Measurements from ENCODE around the gene WDR38. TPM values are rescaled to one million over a fixed set of nuclear protein-coding genes. Genes with fewer than 3 reads are reported as not detected.
A peak's percentile ranks its signal among the peaks of the same experiment; 100 is the strongest.

WDR38 gene
- total and polyA plus RNA-seq, 2 of the 13 experiments (the other 11 are each of a cell fraction or from before 2014, with no cell fraction given) = not detected

DNA sequence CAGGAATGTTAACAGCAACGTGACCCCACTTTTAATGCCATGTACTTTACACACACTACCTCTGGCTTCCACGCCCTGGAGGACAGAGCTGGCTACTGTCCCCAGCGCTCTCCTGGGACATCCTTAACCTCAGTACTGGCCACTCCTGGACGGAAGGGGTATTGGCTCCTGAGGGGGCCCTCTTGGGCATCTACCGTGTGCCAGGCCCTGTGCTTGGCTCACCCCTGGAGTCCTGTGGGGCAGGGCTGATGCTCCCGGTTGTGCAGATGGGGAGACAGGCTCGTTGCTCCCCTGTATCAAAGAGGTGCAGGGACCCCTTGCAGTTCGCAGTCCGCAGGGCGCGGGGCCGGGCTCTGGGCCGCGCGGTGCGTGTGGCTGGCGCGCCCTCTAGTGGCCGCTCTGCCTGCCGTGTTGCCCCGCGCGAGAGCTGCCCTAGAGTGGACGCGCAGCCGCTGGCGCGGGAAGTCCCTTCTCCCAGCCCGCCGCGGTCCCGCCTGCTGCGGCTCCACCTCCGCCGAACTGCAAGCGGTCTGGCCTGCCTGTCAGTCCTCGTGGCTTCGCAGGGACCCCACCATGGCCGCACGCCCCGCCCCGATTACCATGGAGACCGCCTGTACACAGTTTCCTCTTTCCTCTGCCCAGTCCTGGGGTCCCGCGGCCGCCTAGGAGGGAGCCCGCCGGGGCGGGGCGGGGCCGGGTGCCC is at the start of gene WDR38 (continued):
- TF ChIP-seq, protein P1, sequence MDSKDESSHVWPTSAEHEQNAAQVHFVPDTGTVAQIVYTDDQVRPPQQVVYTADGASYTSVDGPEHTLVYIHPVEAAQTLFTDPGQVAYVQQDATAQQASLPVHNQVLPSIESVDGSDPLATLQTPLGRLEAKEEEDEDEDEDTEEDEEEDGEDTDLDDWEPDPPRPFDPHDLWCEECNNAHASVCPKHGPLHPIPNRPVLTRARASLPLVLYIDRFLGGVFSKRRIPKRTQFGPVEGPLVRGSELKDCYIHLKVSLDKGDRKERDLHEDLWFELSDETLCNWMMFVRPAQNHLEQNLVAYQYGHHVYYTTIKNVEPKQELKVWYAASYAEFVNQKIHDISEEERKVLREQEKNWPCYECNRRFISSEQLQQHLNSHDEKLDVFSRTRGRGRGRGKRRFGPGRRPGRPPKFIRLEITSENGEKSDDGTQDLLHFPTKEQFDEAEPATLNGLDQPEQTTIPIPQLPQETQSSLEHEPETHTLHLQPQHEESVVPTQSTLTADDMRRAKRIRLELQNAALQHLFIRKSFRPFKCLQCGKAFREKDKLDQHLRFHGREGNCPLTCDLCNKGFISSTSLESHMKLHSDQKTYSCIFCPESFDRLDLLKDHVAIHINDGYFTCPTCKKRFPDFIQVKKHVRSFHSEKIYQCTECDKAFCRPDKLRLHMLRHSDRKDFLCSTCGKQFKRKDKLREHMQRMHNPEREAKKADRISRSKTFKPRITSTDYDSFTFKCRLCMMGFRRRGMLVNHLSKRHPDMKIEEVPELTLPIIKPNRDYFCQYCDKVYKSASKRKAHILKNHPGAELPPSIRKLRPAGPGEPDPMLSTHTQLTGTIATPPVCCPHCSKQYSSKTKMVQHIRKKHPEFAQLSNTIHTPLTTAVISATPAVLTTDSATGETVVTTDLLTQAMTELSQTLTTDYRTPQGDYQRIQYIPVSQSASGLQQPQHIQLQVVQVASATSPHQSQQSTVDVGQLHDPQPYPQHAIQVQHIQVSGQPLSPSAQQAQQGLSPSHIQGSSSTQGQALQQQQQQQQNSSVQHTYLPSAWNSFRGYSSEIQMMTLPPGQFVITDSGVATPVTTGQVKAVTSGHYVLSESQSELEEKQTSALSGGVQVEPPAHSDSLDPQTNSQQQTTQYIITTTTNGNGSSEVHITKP (CRISPR knock-in tag; IDR thresholded peaks at IDR 0.05; ENCODE audit: low read depth) = peak; percentile 29; the same call in 1 of the 2 replicates
- TF ChIP-seq NRL (CRISPR knock-in tag; IDR thresholded peaks at IDR 0.05; ENCODE audit: borderline replicate concordance) = 0 out of 2 replicates have a peak, but pooled peaks have one; percentile 58
- 0 out of 2 replicates have a peak, but pooled peaks have one; percentile 14 for TF ChIP-seq ZNF274 (CRISPR knock-in tag; IDR thresholded peaks at IDR 0.05)
- 0 out of 2 replicates have a peak, but pooled peaks have one; percentile 29 for TF ChIP-seq KDM1A (CRISPR knock-in tag; IDR thresholded peaks at IDR 0.05)
- TF ChIP-seq ONECUT2 (CRISPR knock-in tag; IDR thresholded peaks at IDR 0.05) = no peak
- peak; percentile 99 for TF ChIP-seq RAD21 (CRISPR knock-in tag; IDR thresholded peaks at IDR 0.05)
- no peak for TF ChIP-seq FUBP1 (CRISPR knock-in tag; IDR thresholded peaks at IDR 0.05; ENCODE audit: borderline replicate concordance)
- peak; percentile 73 for TF ChIP-seq MXD1 (CRISPR knock-in tag; IDR thresholded peaks at IDR 0.05)
- TF ChIP-seq GFI1 (CRISPR knock-in tag; IDR thresholded peaks at IDR 0.05; ENCODE audit: borderline replicate concordance) = peak; percentile 19; the same call in 1 of the 2 replicates
- TF ChIP-seq ZNF768 (CRISPR knock-in tag; IDR thresholded peaks at IDR 0.05) = no peak
- TF ChIP-seq PHF8 (CRISPR knock-in tag; IDR thresholded peaks at IDR 0.05) = 0 out of 2 replicates have a peak, but pooled peaks have one; percentile 41
- peak; percentile 53 for TF ChIP-seq KDM2A (CRISPR knock-in tag; IDR thresholded peaks at IDR 0.05; ENCODE audit: borderline replicate concordance, low read depth)
- no peak for TF ChIP-seq SP1 (IDR thresholded peaks at IDR 0.05)
- TF ChIP-seq SP1 (CRISPR knock-in tag; IDR thresholded peaks at IDR 0.05) = peak; percentile 29; the same call in 1 of the 2 replicates
- TF ChIP-seq PATZ1 (CRISPR knock-in tag; IDR thresholded peaks at IDR 0.05) = peak; percentile 26; the same call in 1 of the 2 replicates
- TF ChIP-seq UBTF (CRISPR knock-in tag; IDR thresholded peaks at IDR 0.05) = peak; percentile 45; the same call in 1 of the 2 replicates
